ENCODE data around the gene COQ4. TPM values are rescaled to one million over a fixed set of nuclear protein-coding genes. Genes with fewer than 3 reads are reported as not detected.
A peak's percentile ranks its signal among the peaks of the same experiment; 100 is the strongest.

COQ4 gene
- total RNA-seq, 1 experiment from 2014 or later, result 45.8 TPM

DNA sequence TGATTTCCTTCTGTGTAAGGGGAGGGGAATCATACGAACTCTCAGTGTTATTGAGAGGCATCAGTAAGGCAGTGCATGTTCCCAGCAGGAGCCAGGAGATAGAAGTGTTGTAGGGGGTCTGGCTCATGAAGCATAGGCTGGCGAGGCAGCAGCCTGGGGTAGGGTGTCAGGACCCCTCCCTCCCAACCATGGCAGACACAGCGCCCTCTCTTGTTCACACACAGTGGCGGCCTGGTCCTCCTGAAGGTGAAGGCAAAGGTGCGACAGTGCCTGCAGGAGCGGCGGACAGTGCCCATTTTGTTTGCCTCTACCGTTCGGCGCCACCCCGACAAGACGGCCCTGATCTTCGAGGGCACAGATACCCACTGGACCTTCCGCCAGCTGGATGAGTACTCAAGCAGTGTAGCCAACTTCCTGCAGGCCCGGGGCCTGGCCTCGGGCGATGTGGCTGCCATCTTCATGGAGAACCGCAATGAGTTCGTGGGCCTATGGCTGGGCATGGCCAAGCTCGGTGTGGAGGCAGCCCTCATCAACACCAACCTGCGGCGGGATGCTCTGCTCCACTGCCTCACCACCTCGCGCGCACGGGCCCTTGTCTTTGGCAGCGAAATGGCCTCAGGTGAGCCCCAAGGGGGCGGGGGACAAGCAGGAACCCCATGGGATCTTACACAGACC, 22.4 kb downstream of the COQ4 start:
- Histone ChIP-seq H3K9me3 (ENCODE audit: control insufficient read depth in 1 of 2, insufficient read depth in 1 of 2, low read depth in 1 of 2, low read length in 2 of 2) (no peaks in the 10 kb centered on the region), H3K4me2 (ENCODE audit: low read length) (no peak overlapping the region), H3K36me3 (ENCODE audit: control insufficient read depth in 1 of 2, insufficient read depth in 2 of 2, low read length in 2 of 2) (peaks cover 8 to 26% of the 10 kb centered on the region in 2 experiments; a peak in 3 of 4 replicates), H3K79me2 (ENCODE audit: insufficient read depth, low read length) (peaks cover 10% of the 10 kb centered on the region), H3K27me3 (ENCODE audit: insufficient read depth, low read length) (no peaks in the 10 kb centered on the region), H2AFZ (ENCODE audit: low read depth, low read length, poor library complexity, severe bottlenecking) (no peak overlapping the region), H3K4me3 (replicated peaks in 1 of 2; ENCODE audit: low read depth in 1 of 2, low read length in 2 of 2) (no peak overlapping the region), H3K4me1 (ENCODE audit: control insufficient read depth in 1 of 2, insufficient read depth in 2 of 2, low read length in 2 of 2) (peaks cover 0 to 8% of the 10 kb centered on the region in 2 experiments; a peak in 2 of 4 replicates), H3K9ac (ENCODE audit: low read length) (no peak overlapping the region), H3K27ac (ENCODE audit: low read depth, low read length) (no peak overlapping the region), H3K9me2 (ENCODE audit: insufficient read depth) (no peaks in the 10 kb centered on the region), H4K20me1 (ENCODE audit: insufficient read depth) (no peaks in the 10 kb centered on the region)
- intact Hi-C loops (cut with micrococcal nuclease), result loop anchor here (10.0 kb wide), 1 partner anchor 150 kb away; the partner anchor contains the start of gene CIZ1
- no peak for DNase-seq (ENCODE audit: low read depth, low spot score)
- ChIA-PET RAD21 (ENCODE audit: low non-redundant PET in 1 of 2, low total read pairs in 2 of 2, uncharacterized antibody in 2 of 2, unreplicated experiment in 2 of 2) (no interaction called here), CTCF (no interaction called here), POLR2A (no interaction called here)
- no peak for TF ChIP-seq ELF1 (IDR thresholded peaks at IDR 0.05; ENCODE audit: borderline replicate concordance, low read depth)
- no peak for TF ChIP-seq SP1 (IDR thresholded peaks at IDR 0.05; ENCODE audit: low read depth)
- TF ChIP-seq, protein P1, sequence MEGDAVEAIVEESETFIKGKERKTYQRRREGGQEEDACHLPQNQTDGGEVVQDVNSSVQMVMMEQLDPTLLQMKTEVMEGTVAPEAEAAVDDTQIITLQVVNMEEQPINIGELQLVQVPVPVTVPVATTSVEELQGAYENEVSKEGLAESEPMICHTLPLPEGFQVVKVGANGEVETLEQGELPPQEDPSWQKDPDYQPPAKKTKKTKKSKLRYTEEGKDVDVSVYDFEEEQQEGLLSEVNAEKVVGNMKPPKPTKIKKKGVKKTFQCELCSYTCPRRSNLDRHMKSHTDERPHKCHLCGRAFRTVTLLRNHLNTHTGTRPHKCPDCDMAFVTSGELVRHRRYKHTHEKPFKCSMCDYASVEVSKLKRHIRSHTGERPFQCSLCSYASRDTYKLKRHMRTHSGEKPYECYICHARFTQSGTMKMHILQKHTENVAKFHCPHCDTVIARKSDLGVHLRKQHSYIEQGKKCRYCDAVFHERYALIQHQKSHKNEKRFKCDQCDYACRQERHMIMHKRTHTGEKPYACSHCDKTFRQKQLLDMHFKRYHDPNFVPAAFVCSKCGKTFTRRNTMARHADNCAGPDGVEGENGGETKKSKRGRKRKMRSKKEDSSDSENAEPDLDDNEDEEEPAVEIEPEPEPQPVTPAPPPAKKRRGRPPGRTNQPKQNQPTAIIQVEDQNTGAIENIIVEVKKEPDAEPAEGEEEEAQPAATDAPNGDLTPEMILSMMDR (IDR thresholded peaks at IDR 0.05 in 2 of 3, conservative IDR thresholded peaks at IDR 0.05 in 1 of 3; ENCODE audit: borderline replicate concordance in 1 of 3, insufficient read depth in 1 of 3, low read depth in 2 of 3, low read length in 2 of 3), result peak in 1 of 3 experiments; percentile 31; a peak in 2 of 6 replicates
- BruUV-seq (replicated peaks), result no TSS peak
- no peak for ATAC-seq

DNA sequence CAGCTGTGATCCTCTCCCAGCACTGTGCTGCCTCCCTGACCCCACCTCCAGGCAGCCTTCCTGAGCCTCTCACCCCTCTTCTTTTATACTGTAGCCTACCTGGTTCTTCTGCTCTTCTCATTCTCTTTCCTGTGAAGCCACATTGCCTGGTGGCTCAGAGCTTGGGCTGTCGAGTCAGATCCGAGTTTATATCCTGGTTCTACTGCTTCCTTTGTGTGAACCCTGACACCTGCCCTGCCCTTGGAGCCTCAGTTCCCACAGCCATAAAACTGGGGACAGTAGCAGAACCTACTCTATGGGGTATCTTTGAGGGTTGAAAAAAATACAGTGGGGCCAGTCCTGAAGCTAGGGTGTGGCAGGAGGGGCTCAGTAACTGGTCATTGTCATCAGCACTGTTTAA, 26.5 kb downstream of the COQ4 start:
- ChIA-PET POLR2A (no interaction called here), RAD21 (ENCODE audit: low non-redundant PET in 1 of 2, low total read pairs in 2 of 2, uncharacterized antibody in 2 of 2, unreplicated experiment in 2 of 2) (no interaction called here), CTCF (no interaction called here)
- Histone ChIP-seq H3K36me3 (ENCODE audit: control insufficient read depth in 1 of 2, insufficient read depth in 2 of 2, low read length in 2 of 2) (peaks cover 16 to 25% of the 10 kb centered on the region in 2 experiments), H3K27ac (ENCODE audit: low read depth, low read length) (no peak overlapping the region), H3K4me3 (replicated peaks in 1 of 2; ENCODE audit: low read depth in 1 of 2, low read length in 2 of 2) (no peak overlapping the region), H3K9ac (ENCODE audit: low read length) (no peak overlapping the region), H3K9me3 (ENCODE audit: control insufficient read depth in 1 of 2, insufficient read depth in 1 of 2, low read depth in 1 of 2, low read length in 2 of 2) (no peaks in the 10 kb centered on the region), H3K79me2 (ENCODE audit: insufficient read depth, low read length) (no peaks in the 10 kb centered on the region), H3K9me2 (ENCODE audit: insufficient read depth) (no peaks in the 10 kb centered on the region), H4K20me1 (ENCODE audit: insufficient read depth) (no peaks in the 10 kb centered on the region), H3K27me3 (ENCODE audit: insufficient read depth, low read length) (no peaks in the 10 kb centered on the region), H3K4me1 (ENCODE audit: control insufficient read depth in 1 of 2, insufficient read depth in 2 of 2, low read length in 2 of 2) (no peaks in the 10 kb centered on the region; a peak in 1 of 4 replicates), H3K4me2 (ENCODE audit: low read length) (no peak overlapping the region), H2AFZ (ENCODE audit: low read depth, low read length, poor library complexity, severe bottlenecking) (no peak overlapping the region)
- no peak for TF ChIP-seq SRF (IDR thresholded peaks at IDR 0.05; ENCODE audit: low read depth)
- TF ChIP-seq, protein P2, sequence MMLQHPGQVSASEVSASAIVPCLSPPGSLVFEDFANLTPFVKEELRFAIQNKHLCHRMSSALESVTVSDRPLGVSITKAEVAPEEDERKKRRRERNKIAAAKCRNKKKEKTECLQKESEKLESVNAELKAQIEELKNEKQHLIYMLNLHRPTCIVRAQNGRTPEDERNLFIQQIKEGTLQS (IDR thresholded peaks at IDR 0.05), result no peak
- no peak for TF ChIP-seq JUND (IDR thresholded peaks at IDR 0.05)
- no peak for TF ChIP-seq EZH2phosphoT487 (IDR thresholded peaks at IDR 0.05; ENCODE audit: borderline replicate concordance)
- no peak for TF ChIP-seq CEBPB (IDR thresholded peaks at IDR 0.05; ENCODE audit: low read depth)
- no peak for TF ChIP-seq RAD21 (IDR thresholded peaks at IDR 0.05; ENCODE audit: low read depth)
- TF ChIP-seq CBX3 (IDR thresholded peaks at IDR 0.05; ENCODE audit: low read depth), result no peak
- no peak for TF ChIP-seq ELF1 (IDR thresholded peaks at IDR 0.05; ENCODE audit: borderline replicate concordance, low read depth)
- TF ChIP-seq ZFX (IDR thresholded peaks at IDR 0.05), result no peak
- DNase-seq (ENCODE audit: low read depth, low spot score) (no peak), ATAC-seq (no peak)
- BruUV-seq (replicated peaks), result no TSS peak
- intact Hi-C loops (cut with micrococcal nuclease), result loop anchor here (10.0 kb wide), 1 partner anchor 154 kb away; the partner anchor contains the start of gene CIZ1

All from HCT116 (cell line).